A549 (cell line): ENCODE measurements around the gene LRRD1. TPM values are rescaled to one million over a fixed set of nuclear protein-coding genes. Genes with fewer than 3 reads are reported as not detected.

Experiments
- ATAC-seq, 2 experiments: fragments of 200-7000 bp in 1 of 2; fragments of >200 bp in 1 of 2; cut with Nextera tagmentation in 1 of 2; cut with Tn5 transposase in 1 of 2; 3 replicates each; pipeline versions ENCODE4 v1.8.0 to v1.9.1; 2018 to 2020; ENCODE audit warnings: mild to moderate bottlenecking in 1 of 2, moderate library complexity in 1 of 2
- CTCF ChIA-PET: fragments of 300-600 bp; sonication (Branson Sonifier 250); formaldehyde crosslinking; extraction: SDS; loops from one replicate; lab custom pipeline; 2021; ENCODE audit warnings: antibody characterized with exemption, inconsistent platforms; lab: Yijun Ruan, JAX
- POLR2A ChIA-PET: fragments of 350-600 bp; formaldehyde crosslinking; extraction: SDS; loops from one replicate; lab custom pipeline; 2021; ENCODE audit warnings: antibody characterized with exemption, inconsistent platforms; lab: Yijun Ruan, JAX
- DNase-seq, 2 experiments: peaks; one replicate each; pipeline versions ENCODE4 v3.0.0 to v3.0.0-alpha.2; 2011 to 2016; ENCODE audit warnings: low read depth in 1 of 2, low spot score in 1 of 2
- FAIRE-seq: peaks from 2 replicates; lab custom pipeline; 2011; peaks lifted over from hg19 to GRCh38; lab: Jason Lieb, UNC
- H3K27ac ChIP-seq, 2 experiments: fragments of >200 bp; sonication (Bioruptor Twin); formaldehyde crosslinking; 3 replicates each; pipeline ENCODE4 v1.5.1; 2016 to 2017
- H3K4me1 ChIP-seq: fragments of >200 bp; sonication (Bioruptor Twin); formaldehyde crosslinking; 3 replicates; pipeline ENCODE4 v1.6.1; 2016
- H3K4me2 ChIP-seq: fragments of >200 bp; sonication (Bioruptor Twin); formaldehyde crosslinking; 3 replicates; pipeline ENCODE4 v1.6.1; 2016
- H3K4me3 ChIP-seq: fragments of >200 bp; sonication (Bioruptor Twin); formaldehyde crosslinking; 3 replicates; pipeline ENCODE4 v1.5.1; 2016
- H3K9me3 ChIP-seq: fragments of >200 bp; sonication (Bioruptor Twin); formaldehyde crosslinking; 3 replicates; pipeline ENCODE4 v1.6.1; 2016
- EHMT2 ChIP-seq: fragments of 200-600 bp; sonication (generic); IDR thresholded peaks from 2 replicates; pipeline ENCODE4 v1.6.1; 2016; ENCODE audit warnings: antibody characterized with exemption, low read depth, mild to moderate bottlenecking, moderate library complexity
- EP300 ChIP-seq, 2 experiments: fragments of >200 bp; sonication (Bioruptor Twin); formaldehyde crosslinking; IDR thresholded peaks; 2 replicates in 1 of 2; 3 replicates in 1 of 2; pipeline ENCODE4 v1.6.1; 2016 to 2017
- ESRRA ChIP-seq: fragments of 150-350 bp; IDR thresholded peaks from 2 replicates; pipeline ENCODE4 v1.6.1; 2014; ENCODE audit warnings: mild to moderate bottlenecking, low read length, borderline replicate concordance
- FOSB ChIP-seq: fragments of 250-450 bp; sonication (Bioruptor Pico); IDR thresholded peaks from 2 replicates; pipeline ENCODE4 v1.5.0; 2020; ENCODE audit warnings: mild to moderate bottlenecking, moderate library complexity
- FOXS1 ChIP-seq: fragments of 250-450 bp; sonication (Bioruptor Pico); IDR thresholded peaks from 2 replicates; pipeline ENCODE4 v1.5.0; 2020; ENCODE audit warnings: mild to moderate bottlenecking, moderate library complexity
- GATA3 ChIP-seq: IDR thresholded peaks from 2 replicates; pipeline ENCODE4 v1.6.1; 2012; ENCODE audit warnings: borderline replicate concordance
- HDAC2 ChIP-seq: fragments of 200-600 bp; sonication (generic); IDR thresholded peaks from 2 replicates; pipeline ENCODE4 v1.6.1; 2016
- HMGXB4 ChIP-seq: fragments of 250-450 bp; sonication (Bioruptor Pico); IDR thresholded peaks from 2 replicates; pipeline ENCODE4 v1.5.0; 2021; ENCODE audit warnings: mild to moderate bottlenecking, moderate library complexity, borderline replicate concordance
- HOXB13 ChIP-seq: fragments of 250-450 bp; sonication (Bioruptor Pico); IDR thresholded peaks from 2 replicates; pipeline ENCODE4 v1.5.0; 2020; ENCODE audit warnings: low read depth, mild to moderate bottlenecking, moderate library complexity
- HOXB5 ChIP-seq: fragments of 250-450 bp; sonication (Bioruptor Pico); IDR thresholded peaks from 2 replicates; pipeline ENCODE4 v1.5.0; 2020; ENCODE audit warnings: mild to moderate bottlenecking, moderate library complexity
- MAFK ChIP-seq: fragments of 450-650 bp; IDR thresholded peaks from 2 replicates; pipeline ENCODE4 v1.6.1; 2014; ENCODE audit not compliant: partially characterized antibody
- NFE2L2 ChIP-seq: fragments of 150-350 bp; conservative IDR thresholded peaks from 2 replicates; pipeline ENCODE4 v1.6.1; 2014; ENCODE audit warnings: low read length
- PHF8 ChIP-seq: fragments of 200-600 bp; sonication (generic); IDR thresholded peaks from 2 replicates; pipeline ENCODE4 v1.6.1; 2016; ENCODE audit warnings: low read depth, mild to moderate bottlenecking, antibody characterized with exemption, moderate library complexity, borderline replicate concordance
- POLR2A ChIP-seq: IDR thresholded peaks from 2 replicates; pipeline ENCODE4 v1.6.1; 2012; ENCODE audit warnings: mild to moderate bottlenecking, low read length
- POLR2AphosphoS2 ChIP-seq: conservative IDR thresholded peaks from 2 replicates; pipeline ENCODE4 v1.6.1; 2012; ENCODE audit warnings: low read length, improper control_type of control experiment, inconsistent platforms
- RARB ChIP-seq: fragments of 250-450 bp; sonication (Bioruptor Pico); IDR thresholded peaks from 2 replicates; pipeline ENCODE4 v1.8.0; 2021; ENCODE audit warnings: mild to moderate bottlenecking, moderate library complexity
- REST ChIP-seq: fragments of 200-600 bp; sonication (generic); IDR thresholded peaks from 2 replicates; pipeline ENCODE4 v1.6.1; 2016; ENCODE audit warnings: antibody characterized with exemption, mild to moderate bottlenecking, moderate library complexity
- SMC3 ChIP-seq: fragments of >200 bp; sonication (Bioruptor Twin); formaldehyde crosslinking; IDR thresholded peaks from 3 replicates; pipeline ENCODE4 v1.6.1; 2018; ENCODE audit warnings: inconsistent platforms
- SREBF2 ChIP-seq: fragments of 450-650 bp; IDR thresholded peaks from 2 replicates; pipeline ENCODE4 v1.6.1; 2014; ENCODE audit warnings: mild to moderate bottlenecking, moderate library complexity
- WGBS: methylation state at CpG from one replicate; pipeline ENCODE4 v1.1.6; 2017; ENCODE audit errors: missing lambda C conversion rate; 5-methylcytosine and 5-hydroxymethylcytosine counted together
- polyA plus RNA-seq, 4 experiments: library from polyadenylated mRNA; depleted of rRNA in 3 of 4; stranded (reverse); fragments of >200 nt; fragmentation: RNase III in 1 of 4; extraction: RNeasy Plus Mini Kit Qiagen cat#74134 plus additional on column Dnase treatment in 1 of 4; gene quantifications; 2 replicates in 3 of 4; 3 replicates in 1 of 4; pipeline ENCODE4 v1.2.3, GENCODE V29; 2011 to 2017
- TF ChIP-seq, protein P1 (sequence below): IDR thresholded peaks from 2 replicates; pipeline ENCODE4 v1.6.1; 2012
- TF ChIP-seq, protein P2 (sequence below): fragments of 250-450 bp; sonication (Bioruptor Pico); IDR thresholded peaks from 2 replicates; pipeline ENCODE4 v1.5.0; 2020; ENCODE audit warnings: low read depth, mild to moderate bottlenecking, moderate library complexity
- TF ChIP-seq, protein P3 (sequence below): fragments of >200 bp; sonication (Bioruptor Twin); formaldehyde crosslinking; IDR thresholded peaks from 2 replicates; pipeline ENCODE4 v1.6.1; 2016
- TF ChIP-seq, protein P4 (sequence below): IDR thresholded peaks from 2 replicates; pipeline ENCODE4 v1.6.1; 2012; ENCODE audit warnings: low read depth, borderline replicate concordance

Gene LRRD1
- polyA plus RNA-seq, 2 of the 4 experiments (the other 2 are of a cell fraction): not detected

GRCh38 chr7:92135052-92135889, 43.7 kb downstream of the LRRD1 start:
- H3K27ac ChIP-seq: peak overlapping the region; percentile 96 to 98
- CTCF ChIA-PET: interaction anchor here (0.9 to 1.9 kb wide), 2 partner anchors 42 to 44 kb away, joined by 3 to 4 read pairs; no protein-coding TSS in a partner anchor
- peak overlapping the region; percentile 79 for H3K4me2 ChIP-seq
- peaks cover 3% of the 10 kb centered on the region; the same call in 2 of the 3 replicates for H3K9me3 ChIP-seq
- WGBS: 56% methylated on average over 21 of the region's 21 CpGs
- H3K4me1 ChIP-seq: peaks cover 13% of the 10 kb centered on the region; the same call in 2 of the 3 replicates
- TF ChIP-seq SMC3 (no peak), HOXB5 (CRISPR knock-in tag) (peak; percentile 33; the same call in 1 of the 2 replicates)
- no peak for DNase-seq
- 0 out of 6 replicates have a peak, but pooled peaks have one; percentile 1 to 5 for ATAC-seq
- no peak for FAIRE-seq
- peak overlapping the region; percentile 92 for H3K4me3 ChIP-seq
- POLR2A ChIA-PET: interaction anchor here (1.6 kb wide), 1 partner anchor 110 kb away, joined by 7 read pairs; the partner anchor contains the start of genes ANKIB1 and KRIT1

DNA sequence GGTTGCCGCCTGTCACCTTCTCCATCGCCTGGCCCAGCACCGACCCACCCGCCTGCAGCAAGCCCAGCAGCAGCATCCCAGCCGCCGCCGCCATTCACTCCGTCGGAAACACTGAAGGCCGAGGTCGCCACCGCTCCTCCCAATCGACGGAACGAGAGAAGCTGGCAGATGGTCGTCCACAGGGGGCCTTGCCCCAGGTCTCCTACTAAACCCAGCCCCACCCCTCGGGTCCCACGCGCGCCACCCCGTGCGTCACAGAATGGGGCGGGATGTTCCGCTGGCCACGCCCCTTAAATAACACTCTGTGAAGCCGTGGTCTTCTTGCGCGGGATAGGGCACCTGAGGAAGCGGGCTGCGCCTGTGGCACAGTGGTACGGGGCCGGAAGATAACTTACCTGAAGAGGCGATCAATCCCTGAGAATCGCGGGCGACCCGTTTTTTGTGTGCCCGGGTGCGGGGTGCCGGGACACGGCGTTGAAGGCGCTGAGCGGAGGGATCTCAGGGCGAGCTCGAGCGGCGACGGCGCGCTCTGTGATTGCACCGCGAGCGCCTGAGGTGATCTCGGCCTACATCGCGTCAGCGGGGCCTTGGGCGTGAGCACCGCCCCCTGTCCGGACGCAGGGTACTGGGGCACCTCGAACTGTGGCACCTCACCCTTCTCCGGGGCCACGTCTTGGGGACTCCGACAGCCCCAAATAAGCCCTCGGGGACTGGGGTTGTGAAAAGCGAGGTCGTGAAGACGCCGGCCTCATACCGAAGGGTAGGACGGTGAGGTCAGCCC, 44.5 kb downstream of the LRRD1 start, which contains the start of gene CYP51A1:
Gene CYP51A1, minus strand, starts transcription at position 207 of the 781 bp plus-strand sequence. Its CDS starts 113 bp downstream, at position 94.
- peak; percentile 89 to 95 for DNase-seq
- Histone ChIP-seq H3K27ac (peak within 1 kb of the TSS; percentile 96 to 98), H3K9me3 (no peaks in the 10 kb centered on the region), H3K4me2 (peak within 1 kb of the TSS; percentile 79), H3K4me3 (peak within 1 kb of the TSS; percentile 92), H3K4me1 (peaks cover 13% of the 10 kb centered on the region; the same call in 2 of the 3 replicates)
- FAIRE-seq: no peak
- ChIA-PET CTCF (interaction anchor here (0.9 to 2.4 kb wide), 6 partner anchors 10 to 64 kb away, joined by 3 to 21 read pairs (median 4); no protein-coding TSS in a partner anchor), POLR2A (interaction anchor here (0.9 to 1.6 kb wide), 2 partner anchors 111 to 313 kb away, joined by 3 to 7 read pairs; partner anchors contain the start of genes ANKIB1, GATAD1 and KRIT1)
- peak; percentile 93 to 94 for ATAC-seq
- WGBS: 3% methylated on average over 47 of the region's 73 CpGs
- no peak for TF ChIP-seq MAFK
- peak; percentile 74 for TF ChIP-seq POLR2A
- TF ChIP-seq SMC3: no peak; the same call in 2 of the 3 replicates
- TF ChIP-seq HOXB13 (CRISPR knock-in tag): no peak; the same call in 1 of the 2 replicates
- TF ChIP-seq FOXS1 (CRISPR knock-in tag): no peak; the same call in 1 of the 2 replicates
- 0 out of 2 replicates have a peak, but pooled peaks have one; percentile 36 for TF ChIP-seq RARB
- TF ChIP-seq GATA3: peak; percentile 41; the same call in 1 of the 2 replicates
- peak; percentile 51; the same call in 1 of the 2 replicates for TF ChIP-seq REST
- TF ChIP-seq, protein P1, sequence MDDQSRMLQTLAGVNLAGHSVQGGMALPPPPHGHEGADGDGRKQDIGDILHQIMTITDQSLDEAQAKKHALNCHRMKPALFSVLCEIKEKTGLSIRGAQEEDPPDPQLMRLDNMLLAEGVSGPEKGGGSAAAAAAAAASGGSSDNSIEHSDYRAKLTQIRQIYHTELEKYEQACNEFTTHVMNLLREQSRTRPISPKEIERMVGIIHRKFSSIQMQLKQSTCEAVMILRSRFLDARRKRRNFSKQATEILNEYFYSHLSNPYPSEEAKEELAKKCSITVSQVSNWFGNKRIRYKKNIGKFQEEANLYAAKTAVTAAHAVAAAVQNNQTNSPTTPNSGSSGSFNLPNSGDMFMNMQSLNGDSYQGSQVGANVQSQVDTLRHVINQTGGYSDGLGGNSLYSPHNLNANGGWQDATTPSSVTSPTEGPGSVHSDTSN: peak; percentile 85
- TF ChIP-seq HOXB5 (CRISPR knock-in tag): peak; percentile 55; the same call in 1 of the 2 replicates
- TF ChIP-seq EP300 (IDR thresholded peaks at IDR 0.05): no peak
- TF ChIP-seq, protein P2, sequence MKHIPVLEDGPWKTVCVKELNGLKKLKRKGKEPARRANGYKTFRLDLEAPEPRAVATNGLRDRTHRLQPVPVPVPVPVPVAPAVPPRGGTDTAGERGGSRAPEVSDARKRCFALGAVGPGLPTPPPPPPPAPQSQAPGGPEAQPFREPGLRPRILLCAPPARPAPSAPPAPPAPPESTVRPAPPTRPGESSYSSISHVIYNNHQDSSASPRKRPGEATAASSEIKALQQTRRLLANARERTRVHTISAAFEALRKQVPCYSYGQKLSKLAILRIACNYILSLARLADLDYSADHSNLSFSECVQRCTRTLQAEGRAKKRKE: no peak
- no peak for TF ChIP-seq ESRRA
- no peak for TF ChIP-seq HDAC2
- no peak for TF ChIP-seq POLR2AphosphoS2
- TF ChIP-seq, protein P3, sequence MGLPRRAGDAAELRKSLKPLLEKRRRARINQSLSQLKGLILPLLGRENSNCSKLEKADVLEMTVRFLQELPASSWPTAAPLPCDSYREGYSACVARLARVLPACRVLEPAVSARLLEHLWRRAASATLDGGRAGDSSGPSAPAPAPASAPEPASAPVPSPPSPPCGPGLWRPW: no peak
- TF ChIP-seq SREBF2: no peak
- TF ChIP-seq, protein P4, sequence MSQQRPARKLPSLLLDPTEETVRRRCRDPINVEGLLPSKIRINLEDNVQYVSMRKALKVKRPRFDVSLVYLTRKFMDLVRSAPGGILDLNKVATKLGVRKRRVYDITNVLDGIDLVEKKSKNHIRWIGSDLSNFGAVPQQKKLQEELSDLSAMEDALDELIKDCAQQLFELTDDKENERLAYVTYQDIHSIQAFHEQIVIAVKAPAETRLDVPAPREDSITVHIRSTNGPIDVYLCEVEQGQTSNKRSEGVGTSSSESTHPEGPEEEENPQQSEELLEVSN: peak; percentile 76
- peak; percentile 90 for TF ChIP-seq HMGXB4 (CRISPR knock-in tag)
- no peak for TF ChIP-seq FOSB (CRISPR knock-in tag)
- TF ChIP-seq EHMT2: no peak
- TF ChIP-seq NFE2L2: no peak
- peak; percentile 92 for TF ChIP-seq PHF8
